DMS114 treated with DMSO at 0.1 percent for 48 hours (cell line): ENCODE data around the gene NUDT13.

Experiments
- DNase-seq: peaks from one replicate; lab custom pipeline; 2025; ENCODE audit not compliant: unreplicated experiment; lab: John Stamatoyannopoulos, UW

NUDT13 gene

DNA sequence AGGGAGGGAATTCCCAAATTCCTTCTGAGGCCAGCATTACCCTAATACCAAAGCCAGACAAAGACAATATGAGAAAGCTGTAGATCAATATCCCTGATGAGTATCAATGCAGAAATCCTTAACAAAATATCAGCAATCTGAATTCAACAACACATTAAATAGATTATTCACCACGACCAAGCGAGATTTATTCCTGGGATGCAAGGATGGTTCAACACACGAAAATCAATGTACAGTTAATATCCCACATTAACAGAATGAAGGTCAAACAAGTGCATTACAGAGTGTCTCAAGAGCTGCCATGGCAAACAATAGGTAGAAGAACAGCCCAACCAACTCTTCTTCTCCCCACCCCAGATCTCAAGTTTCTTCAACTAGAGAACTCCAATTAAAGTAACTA lies 51.4 kb downstream of the NUDT13 start:
- DNase-seq = no peak

DNA sequence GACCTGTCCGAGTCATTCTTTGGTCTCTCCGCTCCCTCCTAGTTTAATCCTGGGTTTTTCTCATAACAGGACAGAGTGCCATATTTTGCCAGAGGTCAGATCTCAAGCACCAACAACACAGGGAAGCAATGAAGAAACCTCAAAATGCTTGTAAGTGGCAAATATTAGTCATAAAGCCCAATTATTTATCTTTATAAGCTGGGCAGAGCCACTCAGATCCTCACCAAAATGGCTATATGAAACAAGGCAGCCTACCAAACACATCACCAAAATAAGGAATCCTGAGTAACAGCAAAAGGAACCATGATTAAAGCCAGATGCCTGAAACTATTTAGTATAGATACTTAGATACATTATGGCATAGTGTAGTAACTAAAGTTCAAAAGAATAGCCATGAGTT lies 52.8 kb downstream of the NUDT13 start:
- no peak for DNase-seq

DNA sequence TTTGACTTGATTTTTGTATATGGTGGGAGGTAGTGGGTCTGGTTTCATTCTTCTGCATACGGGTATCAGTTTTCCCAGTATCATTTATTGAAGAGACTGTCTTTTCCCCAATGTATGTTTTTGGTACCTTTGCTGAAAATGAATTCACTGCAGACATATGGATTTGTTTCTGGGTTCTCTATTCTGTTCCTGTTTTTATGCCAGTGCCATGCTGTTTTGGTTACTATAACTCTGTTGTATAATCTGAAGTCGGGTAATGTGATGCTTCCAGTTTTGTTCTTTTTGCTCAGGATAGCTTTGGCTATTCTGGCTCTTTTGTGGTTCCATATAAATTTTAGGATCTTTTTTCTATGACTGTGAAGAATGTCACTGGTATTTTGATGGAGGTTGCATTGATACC lies 56.7 kb downstream of the NUDT13 start:
- DNase-seq = no peak

DNA sequence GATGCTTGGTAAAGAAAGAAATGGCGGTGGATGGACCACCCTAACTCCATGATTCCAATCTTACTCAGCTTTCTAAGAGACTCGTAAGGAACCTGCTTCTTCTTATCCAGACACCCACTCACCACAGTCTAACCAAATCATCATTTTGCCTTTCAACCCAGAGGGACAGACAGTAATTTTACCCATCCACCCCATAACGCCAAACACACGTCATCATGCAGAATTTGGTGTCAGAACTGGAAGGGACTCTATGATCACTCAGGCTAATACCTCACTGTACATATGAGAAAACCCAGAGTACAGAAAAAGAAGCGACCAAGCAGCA lies 57.2 kb downstream of the NUDT13 start:
- no peak for DNase-seq

DNA sequence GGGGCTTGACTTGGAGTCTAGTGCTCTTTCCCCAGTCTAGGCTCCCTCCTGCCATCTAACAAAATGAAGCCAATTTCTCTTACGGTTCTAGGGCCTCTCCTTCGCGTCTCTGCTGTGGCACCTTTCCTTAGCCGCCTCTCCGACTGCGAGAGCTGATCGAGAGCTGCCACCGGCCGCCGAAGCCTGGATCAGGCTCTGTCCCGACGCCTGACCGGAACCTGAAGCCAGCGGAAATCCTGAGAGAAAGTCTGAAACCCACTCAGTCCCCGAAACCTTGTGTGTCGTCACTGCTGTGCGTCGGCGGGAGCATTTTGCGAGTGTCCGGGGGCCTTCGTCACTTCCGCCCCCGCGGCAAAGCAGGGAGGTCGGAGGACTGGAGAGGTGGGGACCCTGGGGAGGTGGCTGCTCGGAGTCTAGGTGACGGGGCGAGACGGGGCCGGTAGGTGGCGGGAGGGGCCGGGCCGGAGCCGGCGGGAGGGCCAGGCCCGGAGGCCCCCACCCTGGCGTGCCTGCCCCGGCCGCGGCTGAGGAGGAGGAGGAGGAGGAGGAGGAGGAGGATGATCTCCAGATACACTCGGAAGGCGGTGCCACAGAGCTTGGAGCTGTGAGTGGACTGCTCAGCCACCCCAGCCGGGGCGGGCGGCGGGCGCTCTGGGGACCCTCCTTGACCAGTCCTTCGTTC lies 57.7 kb downstream of the NUDT13 start, which contains the start of the genes ECD and FAM149B1:
ECD (minus strand) TSS at position 226 of the 682 bp plus-strand sequence. CDS start 4,071 bp downstream, outside the sequence.
FAM149B1 (plus strand) TSS at position 337 of the 682 bp plus-strand sequence; CDS start at position 558, 221 bp downstream.
- DNase-seq = peak; percentile 91

DNA sequence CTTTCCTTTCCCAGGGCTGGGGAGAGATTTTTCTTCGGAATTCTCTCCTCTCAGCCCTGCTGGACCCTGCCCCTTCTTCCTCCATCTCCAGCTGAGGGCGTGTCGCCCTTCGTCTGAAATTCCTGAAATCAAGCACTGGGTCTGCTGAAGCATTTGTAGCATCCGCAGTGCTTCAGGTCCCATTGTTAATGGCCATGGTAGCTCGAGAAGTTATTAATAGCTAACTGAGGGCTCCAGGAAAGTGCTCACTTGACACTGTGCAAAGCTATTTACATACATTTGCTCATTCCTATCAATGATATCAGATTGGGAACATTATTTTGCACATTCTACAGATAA lies 58.2 kb downstream of the NUDT13 start:
- DNase-seq = peak; percentile 63

DNA sequence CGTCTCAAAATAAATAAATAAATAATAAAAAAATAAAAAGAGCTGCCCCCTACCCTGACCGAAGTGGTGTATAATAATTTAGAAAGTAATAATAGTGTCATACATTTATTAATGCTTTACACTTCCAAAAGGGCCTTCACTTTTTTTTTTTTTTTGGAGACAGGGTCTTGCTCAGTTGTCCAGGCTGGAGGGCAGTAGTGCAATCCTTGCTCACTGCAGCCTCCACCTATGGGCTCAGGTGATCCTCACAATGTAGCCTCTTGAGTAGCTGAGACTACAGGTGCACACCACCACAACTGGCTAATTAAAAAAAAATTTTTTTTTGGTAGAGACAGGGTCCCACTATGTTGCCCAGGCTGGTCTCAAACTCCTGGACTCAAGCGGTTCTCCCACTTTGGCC lies 59.1 kb downstream of the NUDT13 start:
- DNase-seq = no peak

DNA sequence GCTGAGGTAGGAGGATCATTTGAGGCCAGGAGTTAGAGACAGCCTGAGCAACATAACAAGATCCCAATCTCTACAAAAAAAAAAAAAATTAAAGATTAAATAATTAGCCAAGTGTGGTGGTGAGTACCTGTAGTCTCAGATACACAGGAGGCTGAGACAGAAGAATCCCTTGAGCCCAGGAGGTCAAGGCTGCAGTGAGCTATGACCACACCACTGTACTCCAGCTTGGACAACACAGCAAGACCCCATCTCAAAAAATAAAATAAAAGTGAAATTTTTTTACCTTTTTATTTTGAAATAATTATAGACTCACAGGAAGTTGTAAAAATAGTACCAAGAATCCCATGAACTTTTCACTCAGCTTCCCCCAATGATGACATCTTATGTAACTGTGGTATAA lies 62.6 kb downstream of the NUDT13 start:
- no peak for DNase-seq

DNA sequence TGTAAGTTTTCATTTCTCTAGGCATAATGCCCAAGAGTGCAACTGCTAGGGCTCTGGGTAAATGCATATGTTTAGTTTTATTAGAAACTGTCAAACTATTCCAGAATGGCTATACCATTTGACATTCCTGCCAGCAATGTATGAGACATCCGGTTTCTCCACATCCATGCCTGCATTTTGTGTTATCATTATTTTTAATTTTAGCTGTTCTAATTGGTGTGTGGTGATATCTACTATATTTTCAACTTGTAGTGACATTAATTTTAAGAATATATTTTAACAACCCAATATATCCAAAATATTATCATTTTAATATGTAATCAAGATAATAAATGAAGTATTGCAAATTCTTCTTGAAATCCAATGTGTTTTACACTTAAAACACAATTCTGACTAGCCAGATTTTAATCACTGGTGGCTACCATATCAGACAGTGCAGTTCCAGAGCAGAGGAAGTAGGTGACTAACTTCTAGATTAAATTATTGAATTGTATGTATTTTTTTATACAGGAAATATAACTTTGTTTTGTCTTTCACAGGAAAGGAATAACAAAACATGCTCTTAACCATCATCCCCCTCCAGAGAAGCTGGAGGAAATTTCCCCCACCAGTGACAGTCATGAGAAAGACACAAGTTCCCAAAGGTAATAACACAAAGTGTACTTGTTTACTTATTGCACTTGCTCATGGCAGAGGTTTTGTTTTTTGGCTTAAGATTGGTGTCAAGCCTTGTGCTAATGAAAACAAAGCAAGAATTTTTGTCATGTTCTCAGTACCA lies 64.1 kb downstream of the NUDT13 start:
- DNase-seq = no peak
